Measurements from ENCODE around the gene SREBF2. TPM values are rescaled to one million over a fixed set of nuclear protein-coding genes. Genes with fewer than 3 reads are reported as not detected.
A peak's percentile ranks its signal among the peaks of the same experiment; 100 is the strongest.

SREBF2 gene
- total and polyA plus RNA-seq, 2 donors (not counting 3 experiments of a cell fraction or from before 2014, with no cell fraction given): 101 to 136 TPM

- dilution Hi-C loops (cut with MboI; ENCODE audit: extremely low pct_ligation_motif_present, low sequenced_read_pairs) (no loop called here), intact Hi-C loops (cut with micrococcal nuclease) (loop anchor here (1.0 to 5.0 kb wide), 3 partner anchors 19 to 103 kb away; partner anchors contain the start of genes MEI1 and SREBF2)
- CTCF ChIA-PET: interaction anchor here (0.8 to 4.0 kb wide), 21 partner anchors 10 to 147 kb away, joined by 3 to 51 read pairs (median 5); partner anchors contain the start of genes CENPM and SREBF2
These were observed 32.4 kb upstream of the SREBF2 start, which contains the start of gene CCDC134 for GRCh38 chr22:41800348-41801146. CCDC134 (plus strand) TSS chr22:41800679; CDS start chr22:41808891, 8,212 bp downstream.

GRCh38 chr22:41801147-41801819 lies 31.6 kb upstream of the SREBF2 start:
- no peaks in the 10 kb centered on the region for H3K9me3 ChIP-seq (replicated peaks; ENCODE audit: control insufficient read depth, insufficient read depth, low read length)
- no peaks in the 10 kb centered on the region for H4K20me1 ChIP-seq (replicated peaks; ENCODE audit: control insufficient read depth, extremely low read depth, insufficient read depth, low read length)
- CTCF ChIA-PET: interaction anchor here (0.9 to 4.0 kb wide), 16 partner anchors 11 to 146 kb away, joined by 3 to 51 read pairs (median 6); partner anchors contain the start of genes CENPM and SREBF2
- peak overlapping the region; percentile 91 for H3K4me2 ChIP-seq (ENCODE audit: insufficient read depth, low read length)
- no peaks in the 10 kb centered on the region for H3K9me1 ChIP-seq (replicated peaks; ENCODE audit: control insufficient read depth, extremely low read depth, insufficient read depth, low read length)
- H3K27me3 ChIP-seq (ENCODE audit: control insufficient read depth in 2 of 2, insufficient read depth in 2 of 2, low read length in 2 of 2): no peaks in the 10 kb centered on the region
- FAIRE-seq (peak; percentile 24), DNase-seq (ENCODE audit: low read depth, low spot score) (no peak)
- H3K4me1 ChIP-seq (ENCODE audit: control insufficient read depth, extremely low read depth, insufficient read depth, low read length): peaks cover 16% of the 10 kb centered on the region
- H3K27ac ChIP-seq (ENCODE audit: insufficient read depth, low read depth, low read length): no peak overlapping the region
- H3K36me3 ChIP-seq (ENCODE audit: control insufficient read depth in 2 of 2, extremely low read depth in 1 of 2, insufficient read depth in 2 of 2, low read length in 2 of 2): no peaks in the 10 kb centered on the region
- POLR2A ChIA-PET: interaction anchor here (0.9 to 1.2 kb wide), 2 partner anchors 20 to 31 kb away, joined by 3 to 4 read pairs; no protein-coding TSS in a partner anchor
- no TSS peak for BruUV-seq (replicated peaks)
- H2AFZ ChIP-seq (ENCODE audit: low read depth, low read length): peak overlapping the region; percentile 86
- peak overlapping the region; percentile 62 to 83 (median 78) for H3K4me3 ChIP-seq (replicated peaks in 1 of 3; ENCODE audit: insufficient read depth in 1 of 3, low read depth in 1 of 3, low read length in 3 of 3)
- peak overlapping the region; percentile 50 for H3K9ac ChIP-seq (replicated peaks; ENCODE audit: extremely low read depth, insufficient read depth, low read length)
- peaks cover 5% of the 10 kb centered on the region for H3K79me2 ChIP-seq (ENCODE audit: control insufficient read depth, insufficient read depth, low read length)
- intact Hi-C loops (cut with micrococcal nuclease): loop anchor here (2.0 to 5.0 kb wide), 2 partner anchors 32 to 104 kb away; partner anchors contain the start of genes MEI1 and SREBF2
- dilution Hi-C loops (cut with MboI; ENCODE audit: extremely low pct_ligation_motif_present, low sequenced_read_pairs): no loop called here
- TF ChIP-seq FOS (IDR thresholded peaks at IDR 0.05; ENCODE audit: borderline replicate concordance, insufficient read depth, low read length): no peak
- no peak for TF ChIP-seq POLR2A (IDR thresholded peaks at IDR 0.05; ENCODE audit: low read depth, low read length)
- no peak for TF ChIP-seq EZH2 (IDR thresholded peaks at IDR 0.05; ENCODE audit: borderline replicate concordance, low read depth, low read length, severe bottlenecking)
- TF ChIP-seq CTCF (IDR thresholded peaks at IDR 0.05; ENCODE audit: extremely low read depth in 1 of 2, insufficient read depth in 1 of 2, low read depth in 1 of 2, low read length in 2 of 2): no peak
- no peak for TF ChIP-seq GATA2 (IDR thresholded peaks at IDR 0.05; ENCODE audit: insufficient read depth, insufficient read length, low read depth, low read length)
- no peak for TF ChIP-seq MAX (IDR thresholded peaks at IDR 0.05; ENCODE audit: insufficient read depth, insufficient read length)
- no peak for TF ChIP-seq MYC (IDR thresholded peaks at IDR 0.05; ENCODE audit: low read depth, low read length)

More at GRCh38 chr22:41800348-41801146, 32.4 kb upstream of the SREBF2 start, which contains the start of gene CCDC134:
- Histone ChIP-seq H3K9ac (replicated peaks; ENCODE audit: extremely low read depth, insufficient read depth, low read length) (peak within 1 kb of the TSS; percentile 50), H3K4me1 (ENCODE audit: control insufficient read depth, extremely low read depth, insufficient read depth, low read length) (peaks cover 16% of the 10 kb centered on the region), H2AFZ (ENCODE audit: low read depth, low read length) (peak within 1 kb of the TSS; percentile 86), H3K4me3 (replicated peaks in 1 of 3; ENCODE audit: insufficient read depth in 1 of 3, low read depth in 1 of 3, low read length in 3 of 3) (peak within 1 kb of the TSS; percentile 62 to 83 (median 78)), H3K9me3 (replicated peaks; ENCODE audit: control insufficient read depth, insufficient read depth, low read length) (no peaks in the 10 kb centered on the region), H4K20me1 (replicated peaks; ENCODE audit: control insufficient read depth, extremely low read depth, insufficient read depth, low read length) (no peaks in the 10 kb centered on the region), H3K36me3 (ENCODE audit: control insufficient read depth in 2 of 2, extremely low read depth in 1 of 2, insufficient read depth in 2 of 2, low read length in 2 of 2) (no peaks in the 10 kb centered on the region), H3K9me1 (replicated peaks; ENCODE audit: control insufficient read depth, extremely low read depth, insufficient read depth, low read length) (no peaks in the 10 kb centered on the region), H3K27ac (ENCODE audit: insufficient read depth, low read depth, low read length) (peak within 1 kb of the TSS; percentile 21), H3K27me3 (ENCODE audit: control insufficient read depth in 2 of 2, insufficient read depth in 2 of 2, low read length in 2 of 2) (no peaks in the 10 kb centered on the region), H3K4me2 (ENCODE audit: insufficient read depth, low read length) (peak within 1 kb of the TSS; percentile 91), H3K79me2 (ENCODE audit: control insufficient read depth, insufficient read depth, low read length) (peaks cover 5% of the 10 kb centered on the region)
- FAIRE-seq: peak; percentile 95
- peak; percentile 84 for DNase-seq (ENCODE audit: low read depth, low spot score)
- POLR2A ChIA-PET: interaction anchor here (0.6 to 1.7 kb wide), 4 partner anchors 16 to 110 kb away, joined by 3 to 4 read pairs (median 4); no protein-coding TSS in a partner anchor
- TF ChIP-seq POLR2A (IDR thresholded peaks at IDR 0.05; ENCODE audit: low read depth, low read length) (peak; percentile 93), JUN (IDR thresholded peaks at IDR 0.05; ENCODE audit: borderline replicate concordance, insufficient read depth, insufficient read length, low read depth) (no peak), POLR2AphosphoS5 (IDR thresholded peaks at IDR 0.05; ENCODE audit: insufficient read depth, low read depth, low read length) (peak; percentile 91)
- TSS peak; percentile 45 for BruUV-seq (replicated peaks)

Measured in endothelial cell of umbilical vein (primary cell).